Skeletal muscle cell (primary cell): ENCODE measurements around the gene AFF3.
A peak's percentile ranks its signal among the peaks of the same experiment; 100 is the strongest.
"Not testable (repeated sequence)": the region's sequence is repeated elsewhere in the genome, so short reads cannot be mapped to it uniquely, and the experiment has no call there.

Experiments
- DNase-seq: peaks from one replicate; pipeline ENCODE4 v3.0.0-alpha.2; 2010; ENCODE audit warnings: low read depth
- H3K4me3 ChIP-seq: 2 replicates; pipeline ENCODE4 v1.5.1; 2011; ENCODE audit warnings: low read depth, mild to moderate bottlenecking, control low read depth, low read length, moderate library complexity

AFF3 gene

DNA sequence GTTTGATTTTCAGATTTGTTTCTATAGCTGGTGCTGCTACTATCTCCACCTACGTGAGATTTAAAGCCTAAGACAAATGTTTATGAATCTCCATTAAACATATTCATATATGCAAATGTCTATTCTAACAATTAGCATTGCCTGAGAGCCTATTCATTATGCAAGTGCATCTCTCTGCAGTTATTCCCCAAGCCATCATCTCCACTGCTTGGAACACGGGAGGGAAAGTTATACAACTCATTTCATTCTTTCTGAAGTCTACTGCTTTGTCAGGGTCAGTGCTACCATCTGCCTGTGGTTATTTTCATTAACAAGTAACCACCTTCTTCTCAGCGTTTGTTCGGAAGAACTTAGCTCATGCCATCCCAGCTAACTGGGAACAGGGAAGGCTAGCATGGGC lies 463.8 kb downstream of the AFF3 start:
- no peak overlapping the region for H3K4me3 ChIP-seq
- no peak for DNase-seq

DNA sequence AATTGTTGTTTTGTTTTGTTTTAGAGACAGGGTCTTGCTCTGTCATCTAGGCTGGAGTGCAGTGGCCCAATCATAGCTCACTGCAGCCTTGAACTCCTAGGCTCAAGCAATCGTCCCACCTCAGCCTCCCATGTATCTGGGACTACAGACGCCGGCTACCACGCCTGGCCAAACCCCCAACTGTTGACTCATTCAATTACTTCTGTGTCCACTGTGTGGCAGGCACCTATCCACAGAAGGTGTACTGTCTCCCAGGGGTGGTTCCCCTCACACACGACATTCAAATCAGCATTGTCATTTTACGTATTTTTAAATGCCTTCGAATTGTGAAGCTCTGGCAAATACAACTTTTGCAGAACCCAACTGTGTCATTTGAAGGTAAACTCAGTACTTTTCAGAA lies 464.6 kb downstream of the AFF3 start:
- no peak for DNase-seq
- no peak overlapping the region for H3K4me3 ChIP-seq

GRCh38 chr2:99675130-99675661 lies 467.2 kb downstream of the AFF3 start:
- no peak for DNase-seq
- no peak overlapping the region for H3K4me3 ChIP-seq

- no peak overlapping the region for H3K4me3 ChIP-seq
- DNase-seq, result no peak
These were observed 468.3 kb downstream of the AFF3 start for GRCh38 chr2:99674090-99674489.

GRCh38 chr2:99672766-99673350 lies 469.5 kb downstream of the AFF3 start:
- H3K4me3 ChIP-seq, result no peak overlapping the region
- no peak for DNase-seq

- no peak for DNase-seq
- H3K4me3 ChIP-seq, result no peak overlapping the region
These were observed 471.3 kb downstream of the AFF3 start for GRCh38 chr2:99670768-99671734.

- no peak for DNase-seq
- no peak overlapping the region for H3K4me3 ChIP-seq
These were observed 476.1 kb downstream of the AFF3 start for GRCh38 chr2:99666256-99666655.

- no peak for DNase-seq
- no peak overlapping the region for H3K4me3 ChIP-seq
These were observed 478.7 kb downstream of the AFF3 start for GRCh38 chr2:99663641-99664040.

GRCh38 chr2:99662761-99663341 lies 479.5 kb downstream of the AFF3 start:
- peak; percentile 97 for DNase-seq
- no peak overlapping the region for H3K4me3 ChIP-seq

- not testable (repeated sequence) for H3K4me3 ChIP-seq, DNase-seq
These were observed 480.6 kb downstream of the AFF3 start for GRCh38 chr2:99661761-99662160.

- no peak overlapping the region for H3K4me3 ChIP-seq
- no peak for DNase-seq
These were observed 481.6 kb downstream of the AFF3 start for GRCh38 chr2:99660616-99661406.

DNA sequence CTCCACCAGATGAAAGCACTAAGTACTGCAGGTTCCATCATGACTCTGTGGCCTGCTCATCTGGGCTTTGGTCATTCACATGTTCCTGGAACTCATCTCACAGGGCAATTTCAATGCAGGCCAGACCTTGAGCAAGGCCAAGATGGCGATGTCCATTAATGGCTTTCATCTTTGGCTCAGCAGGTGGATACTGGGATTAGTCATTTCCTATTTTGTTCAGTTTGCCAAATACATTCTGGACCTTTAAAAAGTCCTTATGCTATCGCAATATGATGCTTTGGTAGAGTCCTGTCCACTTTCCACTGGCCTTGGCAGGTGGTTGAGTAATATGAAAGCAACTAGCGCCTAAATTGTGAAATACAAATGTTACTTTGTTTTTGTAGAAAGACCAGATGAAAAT lies 482.5 kb downstream of the AFF3 start:
- no peak overlapping the region for H3K4me3 ChIP-seq
- DNase-seq, result peak; percentile 74

DNA sequence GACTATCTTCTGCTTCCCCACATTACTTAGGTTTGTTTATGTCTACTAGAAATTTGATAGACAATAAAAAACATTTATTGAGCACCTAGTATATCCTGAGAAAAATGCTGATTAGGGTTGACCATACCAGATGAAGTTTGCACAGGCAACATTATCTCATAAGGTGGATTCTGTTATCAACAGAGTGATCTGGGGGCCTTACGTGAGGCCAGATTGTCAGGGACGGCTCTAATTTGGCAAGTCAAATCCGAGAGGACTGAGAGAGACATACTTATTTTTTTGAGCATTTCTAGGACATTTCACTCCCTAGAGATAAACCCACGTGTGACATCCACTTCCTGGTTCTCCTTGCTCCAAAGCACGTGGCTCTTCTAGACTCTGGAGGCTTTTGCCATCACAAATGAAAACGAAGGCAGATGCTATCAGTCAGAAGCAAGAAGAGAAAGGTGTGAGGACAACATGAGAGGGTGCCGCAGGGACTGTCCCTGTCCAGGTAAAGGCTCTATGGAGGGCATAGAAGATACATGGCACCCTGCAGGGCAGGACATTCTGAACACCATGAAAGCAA lies 484.6 kb downstream of the AFF3 start:
- no peak overlapping the region for H3K4me3 ChIP-seq
- DNase-seq, result no peak

GRCh38 chr2:99656994-99657393 lies 485.4 kb downstream of the AFF3 start:
- no peak overlapping the region for H3K4me3 ChIP-seq
- no peak for DNase-seq

- DNase-seq, result no peak
- H3K4me3 ChIP-seq, result no peak overlapping the region
These were observed 489.0 kb downstream of the AFF3 start for GRCh38 chr2:99653433-99653832.

DNA sequence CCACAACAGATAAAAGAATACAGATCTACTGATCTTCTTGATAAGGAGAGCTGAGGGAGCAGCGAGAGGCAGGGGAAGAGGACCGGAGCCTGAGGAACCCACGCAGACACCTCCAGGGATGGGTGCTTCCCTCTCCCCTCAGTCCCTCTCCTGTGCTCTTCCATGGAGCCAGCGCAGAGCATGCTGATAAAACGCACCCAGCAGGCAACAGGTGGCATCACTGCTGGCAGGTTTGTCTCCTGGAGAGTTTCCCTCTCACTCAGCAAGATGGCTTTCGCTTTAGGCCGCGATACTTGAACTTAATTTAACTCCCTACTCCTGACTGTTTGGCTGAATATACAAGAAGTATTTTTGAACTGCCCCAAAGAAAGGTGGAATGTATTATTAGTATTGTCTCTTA lies 489.5 kb downstream of the AFF3 start:
- no peak overlapping the region for H3K4me3 ChIP-seq
- no peak for DNase-seq

GRCh38 chr2:99651930-99652670 lies 490.3 kb downstream of the AFF3 start:
- no peak overlapping the region for H3K4me3 ChIP-seq
- DNase-seq, result no peak

- DNase-seq, result no peak
- H3K4me3 ChIP-seq, result no peak overlapping the region
These were observed 493.2 kb downstream of the AFF3 start for GRCh38 chr2:99648906-99649789.
